Effector CD4-positive, alpha-beta T cell (primary cell): Measurements from ENCODE around the gene ITGB2.

Experiments used
- DNase-seq: peaks from one replicate; pipeline ENCODE4 v3.0.0-alpha.2; 2020

ITGB2 gene

GRCh38 chr21:44955141-44955797 lies 34.6 kb upstream of the ITGB2 start:
- DNase-seq = no peak

GRCh38 chr21:44954281-44954771 lies 33.6 kb upstream of the ITGB2 start:
- DNase-seq = no peak

- DNase-seq = no peak
These were observed 32.9 kb upstream of the ITGB2 start for GRCh38 chr21:44953628-44954021.

GRCh38 chr21:44952929-44953627 lies 32.4 kb upstream of the ITGB2 start:
- DNase-seq = no peak

GRCh38 chr21:44952116-44952928 lies 31.6 kb upstream of the ITGB2 start:
- no peak for DNase-seq

- DNase-seq = no peak
These were observed 30.7 kb upstream of the ITGB2 start for GRCh38 chr21:44951186-44951915.

- DNase-seq = no peak
These were observed 29.7 kb upstream of the ITGB2 start for GRCh38 chr21:44950351-44950750.

GRCh38 chr21:44949779-44950198 lies 29.1 kb upstream of the ITGB2 start:
- peak; percentile 85 for DNase-seq

GRCh38 chr21:44949161-44949778 lies 28.6 kb upstream of the ITGB2 start:
- DNase-seq = no peak

GRCh38 chr21:44948426-44949120 lies 27.9 kb upstream of the ITGB2 start:
- no peak for DNase-seq

- DNase-seq = no peak
These were observed 27.2 kb upstream of the ITGB2 start for GRCh38 chr21:44947930-44948331.

- no peak for DNase-seq
These were observed 26.6 kb upstream of the ITGB2 start for GRCh38 chr21:44947111-44947929.

- no peak for DNase-seq
These were observed 25.7 kb upstream of the ITGB2 start for GRCh38 chr21:44946254-44947041.

GRCh38 chr21:44944596-44944995 lies 23.9 kb upstream of the ITGB2 start:
- DNase-seq = no peak

- no peak for DNase-seq
These were observed 23.2 kb upstream of the ITGB2 start for GRCh38 chr21:44943686-44944550.

GRCh38 chr21:44943005-44943685 lies 22.4 kb upstream of the ITGB2 start:
- no peak for DNase-seq

GRCh38 chr21:44942566-44942965 lies 21.9 kb upstream of the ITGB2 start:
- no peak for DNase-seq

GRCh38 chr21:44941567-44941966 lies 20.9 kb upstream of the ITGB2 start:
- DNase-seq = no peak
